ENCODE measurements around the gene GATA5. TPM values are rescaled to one million over a fixed set of nuclear protein-coding genes. Genes with fewer than 3 reads are reported as not detected.

Gene GATA5
- total and polyA plus RNA-seq, 12 donors = 0.11 to 5.1 (median 0.60) TPM

- no peak overlapping the region for H3K4me3 ChIP-seq
- ATAC-seq (peak in 1 of 8 donors; percentile 18), DNase-seq (no peak)
- TF ChIP-seq CTCF (IDR thresholded peaks at IDR 0.05) = no peak
- no peaks in the 10 kb centered on the region for H3K9me3 ChIP-seq
- no peaks in the 10 kb centered on the region for H3K36me3 ChIP-seq
- intact Hi-C loops (cut with DNase I) = no loop called here
- peaks cover 10 to 53% (median 36%) of the 10 kb centered on the region in 7 donors for H3K27me3 ChIP-seq
- peaks cover 0 to 10% (median 0%) of the 10 kb centered on the region in 9 donors for H3K4me1 ChIP-seq
- H3K27ac ChIP-seq = no peak overlapping the region
- WGBS, 2 donors = 65 to 69% methylated on average over 18 of the region's 18 CpGs
Measured at GRCh38 chr20:62522748-62523396, 47.1 kb upstream of the GATA5 start.

GRCh38 chr20:62519826-62520225 lies 44.0 kb upstream of the GATA5 start:
- WGBS, 2 donors = 77 to 83% methylated on average over 13 of the region's 13 CpGs
- peaks cover 10 to 57% (median 33%) of the 10 kb centered on the region in 7 donors for H3K27me3 ChIP-seq
- DNase-seq = no peak
- H3K36me3 ChIP-seq = no peaks in the 10 kb centered on the region
- no peak overlapping the region for H3K27ac ChIP-seq
- no peak for ATAC-seq
- no peak overlapping the region for H3K4me3 ChIP-seq
- no peak for TF ChIP-seq CTCF (IDR thresholded peaks at IDR 0.05)
- intact Hi-C loops (cut with DNase I) = loop anchor here in 2 of 10 donors (10.0 kb wide), 2 partner anchors 55 to 85 kb away; no protein-coding TSS in a partner anchor
- peaks cover 0 to 6% (median 0%) of the 10 kb centered on the region in 9 donors for H3K4me1 ChIP-seq
- H3K9me3 ChIP-seq = no peaks in the 10 kb centered on the region

GRCh38 chr20:62518911-62519310 lies 43.1 kb upstream of the GATA5 start:
- Histone ChIP-seq H3K27ac (no peak overlapping the region), H3K9me3 (no peaks in the 10 kb centered on the region), H3K4me1 (no peaks in the 10 kb centered on the region), H3K4me3 (no peak overlapping the region), H3K36me3 (no peaks in the 10 kb centered on the region), H3K27me3 (peaks cover 10 to 57% (median 31%) of the 10 kb centered on the region in 7 donors)
- intact Hi-C loops (cut with DNase I) = loop anchor here in 2 of 10 donors (10.0 kb wide), 2 partner anchors 56 to 86 kb away; no protein-coding TSS in a partner anchor
- 75 to 80% methylated on average over 18 of the region's 18 CpGs for WGBS, 2 donors
- ATAC-seq (no peak), DNase-seq (no peak)
- no peak for TF ChIP-seq CTCF (IDR thresholded peaks at IDR 0.05)

- intact Hi-C loops (cut with DNase I) = loop anchor here in 2 of 10 donors (10.0 kb wide), 2 partner anchors 57 to 87 kb away; no protein-coding TSS in a partner anchor
- no peak overlapping the region for H3K27ac ChIP-seq
- no peaks in the 10 kb centered on the region for H3K4me1 ChIP-seq
- ATAC-seq (peak in 1 of 8 donors; percentile 75), DNase-seq (no peak)
- H3K4me3 ChIP-seq = no peak overlapping the region
- TF ChIP-seq CTCF (IDR thresholded peaks at IDR 0.05) = no peak
- peaks cover 2 to 52% (median 30%) of the 10 kb centered on the region in 7 donors for H3K27me3 ChIP-seq
- 63 to 80% methylated on average over 15 of the region's 15 CpGs for WGBS, 2 donors
- no peaks in the 10 kb centered on the region for H3K36me3 ChIP-seq
- H3K9me3 ChIP-seq = no peaks in the 10 kb centered on the region
Measured at GRCh38 chr20:62517901-62518610, 42.3 kb upstream of the GATA5 start.
